H1 (cell line): ENCODE results near the gene LGI4. TPM values are rescaled to one million over a fixed set of nuclear protein-coding genes. Genes with fewer than 3 reads are reported as not detected.

Source experiments
- CTCF ChIA-PET: fragments of 300-600 bp; sonication (Branson Sonifier 250); formaldehyde crosslinking; loops from one replicate; lab custom pipeline; 2021; ENCODE audit not compliant: partially characterized antibody; lab: Charles Lee
- POLR2A ChIA-PET: fragments of 300-600 bp; sonication (Branson Sonifier 250); formaldehyde crosslinking; loops from one replicate; lab custom pipeline; 2021; ENCODE audit warnings: inconsistent platforms; ENCODE audit not compliant: partially characterized antibody; lab: Charles Lee
- DNase-seq, 2 experiments: peaks; one replicate each; pipeline versions ENCODE4 v3.0.0 to v3.0.0-alpha.2; 2010 to 2022; ENCODE audit warnings: low spot score in 2 of 2, low read depth in 1 of 2, mixed read lengths in 1 of 2
- FAIRE-seq: peaks from 2 replicates; lab custom pipeline; 2011; peaks lifted over from hg19 to GRCh38; lab: Jason Lieb, UNC
- H2AFZ ChIP-seq: 2 replicates; pipeline ENCODE4 v1.8.1; 2012; ENCODE audit warnings: low read length, inconsistent platforms
- H2AK5ac ChIP-seq: 2 replicates; pipeline ENCODE4 v1.6.1; 2013; ENCODE audit warnings: low read depth, low read length
- H2BK120ac ChIP-seq: replicated peaks from 2 replicates; pipeline ENCODE3; 2013; ENCODE audit warnings: low read depth, low read length, inconsistent platforms
- H2BK12ac ChIP-seq: 2 replicates; pipeline ENCODE4 v1.6.1; 2013; ENCODE audit warnings: low read depth, low read length
- H2BK15ac ChIP-seq: 2 replicates; pipeline ENCODE4 v1.6.1; 2013; ENCODE audit warnings: low read length
- H2BK20ac ChIP-seq: 2 replicates; pipeline ENCODE4 v1.6.1; 2013; ENCODE audit warnings: low read length
- H2BK5ac ChIP-seq: 2 replicates; pipeline ENCODE4 v1.6.1; 2013; ENCODE audit warnings: low read depth, low read length
- H3K14ac ChIP-seq: 2 replicates; pipeline ENCODE4 v1.6.1; 2013; ENCODE audit warnings: inconsistent platforms; ENCODE audit not compliant: insufficient read length
- H3K18ac ChIP-seq: 2 replicates; pipeline ENCODE4 v1.6.1; 2013; ENCODE audit warnings: low read length; ENCODE audit errors: extremely low read depth
- H3K23ac ChIP-seq: 2 replicates; pipeline ENCODE4 v1.6.1; 2013; ENCODE audit warnings: inconsistent platforms; ENCODE audit not compliant: insufficient read length
- H3K23me2 ChIP-seq: 2 replicates; pipeline ENCODE4 v1.6.1; 2013; ENCODE audit warnings: low read depth, low read length
- H3K27ac ChIP-seq: 2 replicates; pipeline ENCODE4 v1.6.1; 2011; ENCODE audit warnings: low read depth, low read length, inconsistent platforms
- H3K27me3 ChIP-seq, 4 experiments: replicated peaks in 1 of 4; 1 replicate in 1 of 4; 2 replicates in 3 of 4; pipeline versions ENCODE4 v1.6.1 to v1.8.1; 2011 to 2013; ENCODE audit warnings: low read length in 3 of 4, mild to moderate bottlenecking in 3 of 4, inconsistent platforms in 2 of 4, mixed read lengths in 2 of 4, moderate library complexity in 1 of 4; ENCODE audit not compliant: control insufficient read depth in 3 of 4, insufficient read depth in 3 of 4; ENCODE audit errors: extremely low read depth in 1 of 4
- H3K36me3 ChIP-seq, 4 experiments: 2 replicates each; pipeline versions ENCODE4 v1.6.1 to v1.8.1; 2011 to 2013; ENCODE audit warnings: mild to moderate bottlenecking in 4 of 4, low read length in 3 of 4, moderate library complexity in 2 of 4, control low read depth in 1 of 4, inconsistent platforms in 1 of 4; ENCODE audit not compliant: insufficient read depth in 4 of 4, control insufficient read depth in 2 of 4
- H3K4ac ChIP-seq: replicated peaks from 2 replicates; pipeline ENCODE3; 2013; ENCODE audit warnings: low read length, low read depth, mixed read lengths, inconsistent platforms; ENCODE audit not compliant: insufficient read length
- H3K4me1 ChIP-seq, 4 experiments: replicated peaks in 1 of 4; 1 replicate in 1 of 4; 2 replicates in 3 of 4; pipeline versions ENCODE4 v1.6.1 to v1.8.1; 2011 to 2013; ENCODE audit warnings: low read length in 3 of 4, inconsistent platforms in 2 of 4, mixed read lengths in 1 of 4; ENCODE audit not compliant: insufficient read depth in 4 of 4, control insufficient read depth in 3 of 4
- H3K4me2 ChIP-seq, 2 experiments: 2 replicates each; pipeline versions ENCODE4 v1.6.1 to v1.8.1; 2011 to 2013; ENCODE audit warnings: low read depth in 2 of 2, low read length in 2 of 2, control low read depth in 1 of 2, inconsistent platforms in 1 of 2, mild to moderate bottlenecking in 1 of 2; ENCODE audit not compliant: insufficient read depth in 1 of 2
- H3K4me3 ChIP-seq, 4 experiments: fragments of 200-600, 300-600 bp in 1 of 4; sonication (generic), shearing (Covaris generic), sonication (Bioruptor Twin) in 1 of 4; 2 replicates each; pipeline versions ENCODE4 v1.5.1 to v1.8.1; 2011 to 2016; ENCODE audit warnings: low read length in 4 of 4, low read depth in 3 of 4, control low read depth in 2 of 4, inconsistent platforms in 2 of 4, mild to moderate bottlenecking in 2 of 4, mixed read lengths in 1 of 4, moderate library complexity in 1 of 4; ENCODE audit not compliant: insufficient read depth in 2 of 4; ENCODE audit errors: extremely low read depth in 1 of 4
- H3K56ac ChIP-seq: replicated peaks from 2 replicates; pipeline ENCODE3; 2013; ENCODE audit warnings: low read depth, mild to moderate bottlenecking, mixed read lengths, low read length, inconsistent platforms; ENCODE audit not compliant: insufficient read length
- H3K79me1 ChIP-seq: 2 replicates; pipeline ENCODE4 v1.6.1; 2013; ENCODE audit warnings: low read depth, low read length, control low read depth
- H3K79me2 ChIP-seq, 2 experiments: 2 replicates each; pipeline versions ENCODE4 v1.6.1 to v1.8.1; 2012 to 2013; ENCODE audit warnings: low read length in 2 of 2, mild to moderate bottlenecking in 2 of 2, inconsistent platforms in 1 of 2; ENCODE audit not compliant: insufficient read depth in 2 of 2, control insufficient read depth in 1 of 2
- H3K9ac ChIP-seq, 4 experiments: replicated peaks in 1 of 4; 1 replicate in 1 of 4; 2 replicates in 3 of 4; pipeline versions ENCODE4 v1.6.1 to v1.8.1; 2011 to 2013; ENCODE audit warnings: low read depth in 3 of 4, low read length in 3 of 4, control low read depth in 2 of 4, mild to moderate bottlenecking in 2 of 4, moderate library complexity in 2 of 4, inconsistent platforms in 1 of 4; ENCODE audit errors: extremely low read depth in 1 of 4
- H3K9me3 ChIP-seq, 2 experiments: 2 replicates each; pipeline versions ENCODE4 v1.6.1 to v1.8.1; 2012 to 2013; ENCODE audit warnings: mild to moderate bottlenecking in 2 of 2, moderate library complexity in 2 of 2, control low read depth in 1 of 2, inconsistent platforms in 1 of 2, low read depth in 1 of 2, low read length in 1 of 2, mixed read lengths in 1 of 2; ENCODE audit not compliant: insufficient read depth in 2 of 2
- H4K20me1 ChIP-seq, 2 experiments: replicated peaks in 1 of 2; 2 replicates each; pipeline versions ENCODE3 to v1.8.1; 2011 to 2013; ENCODE audit warnings: inconsistent platforms in 2 of 2, low read length in 2 of 2, mild to moderate bottlenecking in 1 of 2; ENCODE audit not compliant: insufficient read depth in 2 of 2, control insufficient read depth in 1 of 2
- H4K5ac ChIP-seq: 2 replicates; pipeline ENCODE4 v1.6.1; 2013; ENCODE audit warnings: low read length, low read depth, mixed read lengths, inconsistent platforms; ENCODE audit not compliant: insufficient read length
- H4K8ac ChIP-seq: 2 replicates; pipeline ENCODE4 v1.8.0; 2013; ENCODE audit warnings: mild to moderate bottlenecking, moderate library complexity, low read length, inconsistent platforms; ENCODE audit not compliant: insufficient read depth; ENCODE audit errors: extremely low read depth
- H4K91ac ChIP-seq: replicated peaks from 2 replicates; pipeline ENCODE3; 2013; ENCODE audit warnings: low read length, mixed read lengths, inconsistent platforms; ENCODE audit not compliant: insufficient read length
- ASH2L ChIP-seq: fragments of 200-600, 300-600 bp; sonication (generic); IDR thresholded peaks from one replicate; pipeline ENCODE4 v1.7.1; 2017; ENCODE audit warnings: low read length
- CHD2 ChIP-seq: IDR thresholded peaks from 2 replicates; pipeline ENCODE4 v1.6.1; 2012; ENCODE audit warnings: low read length, improper control_type of control experiment
- EP300 ChIP-seq, 2 experiments: IDR thresholded peaks; 1 replicate in 1 of 2; 2 replicates in 1 of 2; pipeline ENCODE4 v1.6.1; 2011 to 2012; ENCODE audit warnings: low read depth in 2 of 2, low read length in 2 of 2, mild to moderate bottlenecking in 2 of 2, borderline replicate concordance in 1 of 2, inconsistent platforms in 1 of 2, moderate library complexity in 1 of 2
- HDAC2 ChIP-seq, 2 experiments: fragments of 300-600 bp in 1 of 2; sonication (generic) in 1 of 2; IDR thresholded peaks; 2 replicates each; pipeline ENCODE4 v1.6.1; 2011 to 2012; ENCODE audit warnings: low read depth in 2 of 2, low read length in 2 of 2, mild to moderate bottlenecking in 2 of 2, moderate library complexity in 2 of 2, borderline replicate concordance in 1 of 2, inconsistent platforms in 1 of 2
- NANOG ChIP-seq: IDR thresholded peaks from 2 replicates; pipeline ENCODE4 v1.6.1; 2011; ENCODE audit warnings: low read length, low read depth, mild to moderate bottlenecking, inconsistent platforms; ENCODE audit not compliant: insufficient read depth, poor library complexity, severe bottlenecking
- RAD21 ChIP-seq, 2 experiments: IDR thresholded peaks in 1 of 2; conservative IDR thresholded peaks in 1 of 2; 2 replicates each; pipeline ENCODE4 v1.6.1; 2011; ENCODE audit warnings: low read depth in 2 of 2, low read length in 2 of 2, improper control_type of control experiment in 1 of 2, inconsistent platforms in 1 of 2, mild to moderate bottlenecking in 1 of 2, moderate library complexity in 1 of 2
- WGBS, 2 experiments: shearing (Covaris generic) in 1 of 2; methylation state at CpG; one replicate each; pipeline versions ENCODE4 v1.1.6 to v1.1.7; 2013 to 2015; ENCODE audit warnings: low lambda C conversion rate in 2 of 2, mixed read lengths in 2 of 2, inconsistent platforms in 1 of 2, low coverage in 1 of 2, missing lambda C conversion rate in 1 of 2; ENCODE audit not compliant: insufficient replicate concordance in 2 of 2, insufficient coverage in 1 of 2, insufficient read length in 1 of 2; ENCODE audit errors: extremely low coverage in 1 of 2, missing lambda C conversion rate in 1 of 2; 5-methylcytosine and 5-hydroxymethylcytosine counted together
- polyA plus RNA-seq, 7 experiments: library from polyadenylated mRNA; depleted of rRNA in 3 of 7; stranded (reverse) in 5 of 7; unstranded in 2 of 7; fragments of >200 nt in 5 of 7; fragments of 200-250 nt in 2 of 7; gene quantifications; 1 replicate in 5 of 7; 2 replicates in 1 of 7; 4 replicates in 1 of 7; pipeline versions ENCODE4 v1.2.1 to v1.2.3, GENCODE V29; 2011 to 2013; ENCODE audit warnings: missing spikeins in 2 of 7, mixed read lengths in 2 of 7
- total RNA-seq: library from RNA; stranded (reverse); fragmentation: NEBNext Ultra II Directional; extraction: Animal tissue kit (Norgen Biotek cat#: 25700); gene quantifications from 2 replicates; pipeline ENCODE4 v1.2.1, GENCODE V29; 2021
- TF ChIP-seq, protein P1 (sequence below): IDR thresholded peaks from 2 replicates; pipeline ENCODE4 v1.6.1; 2012; ENCODE audit warnings: inconsistent platforms

LGI4 gene
- total and polyA plus RNA-seq, 2 of the 8 experiments (the other 6 are each of a cell fraction or from before 2014, with no cell fraction given), result 2.0 to 8.2 TPM

DNA sequence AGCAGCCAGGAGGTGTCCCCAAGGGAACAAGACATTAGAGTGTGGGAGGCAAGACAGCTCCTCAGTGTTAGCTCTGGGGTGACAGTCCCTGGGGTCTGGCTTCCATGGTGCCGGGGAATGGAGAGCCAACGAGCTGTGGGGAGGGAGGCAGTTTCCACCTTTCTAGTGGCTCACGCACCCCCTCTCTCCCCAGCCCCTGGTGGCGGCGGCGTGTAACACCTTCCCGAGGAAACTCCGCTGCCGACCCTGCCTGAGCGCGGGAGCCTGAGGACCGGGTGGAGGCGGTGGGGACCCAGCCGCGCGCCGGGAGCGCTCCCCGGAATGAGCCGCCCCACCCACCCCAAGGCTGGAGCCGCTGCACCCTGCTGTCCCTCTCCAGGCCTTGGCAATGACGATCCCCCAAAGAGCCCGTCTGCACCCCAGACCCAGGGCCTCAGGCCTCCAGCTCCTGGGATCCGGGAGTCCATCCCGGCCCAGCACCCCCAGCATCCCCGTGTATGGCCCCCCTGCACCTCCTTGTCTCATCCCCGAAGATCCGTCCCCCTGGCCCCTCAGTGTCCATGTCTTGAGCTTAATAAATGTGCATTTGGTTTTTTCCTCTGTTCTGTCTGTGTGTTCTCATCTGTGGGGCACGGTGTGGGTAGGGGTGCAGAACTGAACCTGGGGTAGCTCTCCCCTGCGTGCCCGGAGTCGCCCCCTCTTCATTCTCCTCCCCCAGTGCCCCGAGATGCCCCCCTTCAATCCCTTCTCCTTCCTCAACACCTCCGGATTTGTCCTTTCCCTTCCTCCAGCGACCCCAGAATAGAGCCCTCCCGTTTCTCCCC is 19.1 kb upstream of the LGI4 start:
- H2BK20ac ChIP-seq, result peak overlapping the region; percentile 15; the same call in 1 of the 2 replicates
- H3K4me2 ChIP-seq, result peak overlapping the region; percentile 82 to 91
- FAIRE-seq (no peak), DNase-seq (peak in 1 of 2 experiments; percentile 84)
- no peak overlapping the region for H3K23ac ChIP-seq
- H3K36me3 ChIP-seq, result peaks cover 0 to 13% (median 5%) of the 10 kb centered on the region in 4 experiments; a peak in 5 of 8 replicates
- no peak overlapping the region; a peak in 1 of 7 replicates for H3K9ac ChIP-seq
- H3K79me1 ChIP-seq, result peaks cover 6% of the 10 kb centered on the region
- peaks cover 4 to 28% (median 19%) of the 10 kb centered on the region in 4 experiments for H3K4me1 ChIP-seq
- H3K9me3 ChIP-seq, result no peaks in the 10 kb centered on the region
- H3K4me3 ChIP-seq, result peak overlapping the region; percentile 68 to 80 (median 74)
- no peak overlapping the region for H4K8ac ChIP-seq
- peak overlapping the region; percentile 89; the same call in 1 of the 2 replicates for H2BK5ac ChIP-seq
- no peak overlapping the region for H2AK5ac ChIP-seq
- no peak overlapping the region for H3K14ac ChIP-seq
- peak overlapping the region; percentile 92 for H4K91ac ChIP-seq
- peak overlapping the region; percentile 88 for H3K18ac ChIP-seq
- H3K23me2 ChIP-seq, result peaks cover 9% of the 10 kb centered on the region; the same call in 1 of the 2 replicates
- H3K79me2 ChIP-seq, result peaks cover 0 to 11% of the 10 kb centered on the region in 2 experiments; a peak in 1 of 4 replicates
- peak overlapping the region; percentile 86; the same call in 1 of the 2 replicates for H2BK12ac ChIP-seq
- H4K5ac ChIP-seq, result peak overlapping the region; percentile 53
- H3K4ac ChIP-seq, result peak overlapping the region; percentile 59
- no peak overlapping the region for H2AFZ ChIP-seq
- 0 out of 2 replicates have a peak overlapping the region, but pooled peaks have one; percentile 77 for H2BK15ac ChIP-seq
- H2BK120ac ChIP-seq, result peak overlapping the region; percentile 33
- peaks cover 1 to 5% of the 10 kb centered on the region in 2 experiments for H4K20me1 ChIP-seq
- WGBS, 2 experiments, result 2% methylated on average over 18 of the region's 36 CpGs; no CpG with 5 or more reads in 1 of the 2 experiments
- H3K56ac ChIP-seq, result peak overlapping the region; percentile 63
- H3K27ac ChIP-seq, result no peak overlapping the region
- POLR2A ChIA-PET, result interaction anchor here (0.7 to 5.6 kb wide), 18 partner anchors 10 to 114 kb away, joined by 3 to 67 read pairs (median 5); partner anchors contain the start of genes FXYD7, LGI4 and USF2
- CTCF ChIA-PET, result interaction anchor here (0.5 to 4.3 kb wide), 31 partner anchors 9 to 1444 kb away, joined by 3 to 60 read pairs (median 5); partner anchors contain the start of gene FXYD7
- H3K27me3 ChIP-seq, result peaks cover 0 to 5% (median 3%) of the 10 kb centered on the region in 4 experiments; a peak in 3 of 7 replicates
- TF ChIP-seq HDAC2 (IDR thresholded peaks at IDR 0.05; ENCODE audit: borderline replicate concordance in 1 of 2, low read depth in 2 of 2, low read length in 2 of 2), result 0 out of 4 replicates have a peak, but pooled peaks of 1 of the 2 experiments have one; percentile 13
- peak; percentile 38 to 57; a peak in 3 of 4 replicates for TF ChIP-seq RAD21 (IDR thresholded peaks at IDR 0.05 in 1 of 2, conservative IDR thresholded peaks at IDR 0.05 in 1 of 2; ENCODE audit: low read depth in 2 of 2, low read length in 2 of 2)
- TF ChIP-seq CHD2, result no peak
- peak in 1 of 2 experiments; percentile 44; a peak in 1 of 3 replicates for TF ChIP-seq EP300 (IDR thresholded peaks at IDR 0.05; ENCODE audit: borderline replicate concordance in 1 of 2, low read depth in 2 of 2, low read length in 2 of 2)
- peak; percentile 56 for TF ChIP-seq ASH2L
- TF ChIP-seq NANOG, result no peak
- TF ChIP-seq, protein P1, sequence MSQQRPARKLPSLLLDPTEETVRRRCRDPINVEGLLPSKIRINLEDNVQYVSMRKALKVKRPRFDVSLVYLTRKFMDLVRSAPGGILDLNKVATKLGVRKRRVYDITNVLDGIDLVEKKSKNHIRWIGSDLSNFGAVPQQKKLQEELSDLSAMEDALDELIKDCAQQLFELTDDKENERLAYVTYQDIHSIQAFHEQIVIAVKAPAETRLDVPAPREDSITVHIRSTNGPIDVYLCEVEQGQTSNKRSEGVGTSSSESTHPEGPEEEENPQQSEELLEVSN, result 0 out of 2 replicates have a peak, but pooled peaks have one; percentile 15
